HG03432 (cell line): ENCODE data around the gene CALD1.

Source experiments
- ATAC-seq: cut with Tn5 transposase; IDR thresholded peaks from one replicate; pipeline ENCODE4 v1.9.1; 2021; ENCODE audit warnings: mild to moderate bottlenecking, moderate library complexity; ENCODE audit not compliant: unreplicated experiment

The CALD1 gene

DNA sequence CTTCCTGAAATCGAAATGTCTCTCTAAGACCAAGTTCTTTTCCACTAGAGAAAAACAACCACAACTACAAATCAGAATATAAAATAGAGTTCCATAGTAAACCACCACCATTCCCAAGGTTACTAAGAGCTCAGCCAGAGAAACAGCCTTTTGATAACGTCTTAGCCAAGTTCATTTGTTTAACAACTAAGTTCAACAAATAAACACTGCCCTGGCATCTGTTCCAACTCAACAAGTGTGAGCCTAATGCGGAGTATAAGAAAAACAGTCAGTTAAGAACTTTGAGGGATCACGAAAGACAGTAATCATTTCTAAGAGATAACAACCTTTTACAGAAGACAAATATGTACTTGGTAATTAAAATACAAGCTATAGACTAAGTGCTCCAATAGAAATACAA is 77.3 kb downstream of the CALD1 start:
- ATAC-seq, result no peak

DNA sequence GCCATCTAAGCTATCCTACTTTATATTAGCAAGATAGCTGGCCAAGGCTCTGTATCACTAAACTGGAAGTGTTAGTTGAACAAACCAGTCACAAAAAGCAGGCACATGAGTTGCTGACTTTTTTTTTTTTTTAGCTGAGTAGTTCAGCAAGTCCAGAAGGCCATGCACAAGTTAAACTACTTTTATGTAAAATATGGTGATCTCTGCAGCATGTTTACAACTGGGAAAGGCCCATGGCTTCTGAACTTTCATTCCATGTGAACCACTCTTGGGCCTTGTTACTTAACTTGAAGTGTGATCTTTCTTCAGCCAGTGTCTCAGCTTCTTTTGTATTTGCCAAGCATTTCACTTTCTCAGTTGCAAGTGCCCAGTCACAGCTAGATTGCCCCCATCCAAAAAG is 78.5 kb downstream of the CALD1 start:
- ATAC-seq, result no peak

DNA sequence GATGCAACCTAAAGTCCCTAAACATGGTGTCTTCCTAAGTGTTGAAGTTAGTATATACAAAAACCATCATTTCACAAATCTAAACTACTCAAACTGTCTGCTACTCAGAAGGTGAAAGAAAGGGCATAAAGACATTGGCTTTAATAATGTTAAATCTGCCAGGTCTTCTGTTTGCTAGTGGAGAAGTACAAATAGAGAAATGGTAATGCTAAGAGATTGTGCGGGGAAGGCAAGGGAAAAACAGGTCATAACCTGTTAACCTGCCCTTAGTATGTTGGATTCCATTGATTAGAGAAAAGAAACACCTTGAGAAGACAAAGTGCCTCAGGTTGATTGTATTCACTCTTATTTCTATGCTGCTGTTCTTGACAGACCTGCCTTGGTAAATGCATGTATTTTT is 80.3 kb downstream of the CALD1 start:
- ATAC-seq, result no peak

DNA sequence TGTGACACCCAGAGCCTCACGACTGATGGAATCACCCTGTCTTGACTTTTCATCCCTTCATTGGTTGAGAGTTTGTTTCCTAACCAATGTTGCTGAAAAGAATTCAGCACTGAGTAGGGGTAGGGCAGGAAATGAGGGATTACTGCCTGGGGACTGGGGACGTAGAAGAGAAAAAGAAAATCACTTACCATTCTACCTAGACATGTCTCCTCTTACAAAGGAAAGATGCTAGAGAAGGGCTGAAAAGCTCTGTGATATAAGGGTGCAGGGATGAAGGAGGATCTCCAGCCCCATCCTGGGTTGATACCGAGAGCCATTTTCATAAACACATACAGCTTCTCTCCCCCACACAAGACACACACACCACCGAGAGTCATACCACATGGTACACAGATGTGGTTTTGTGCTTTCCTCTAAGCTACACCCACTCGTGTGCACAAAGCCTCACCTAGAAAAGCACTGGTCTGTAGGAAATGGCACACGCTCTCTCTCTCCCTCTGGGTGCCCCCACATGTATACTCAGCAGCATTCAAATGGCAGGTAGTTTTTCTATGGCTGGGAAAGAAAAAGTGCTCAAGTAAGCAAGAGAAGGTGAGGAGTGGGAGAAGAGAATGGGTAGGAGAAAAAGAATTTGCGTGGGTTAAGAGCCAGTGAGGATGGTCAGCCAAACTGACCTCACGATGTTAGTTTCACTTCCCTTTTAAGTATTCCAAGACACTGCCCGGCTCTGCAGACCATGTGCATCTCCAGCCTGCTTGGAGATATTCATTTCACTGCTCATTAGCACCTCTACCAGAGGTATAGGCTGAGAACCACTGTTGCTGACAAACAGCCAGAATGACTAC is 85.8 kb downstream of the CALD1 start:
- no peak for ATAC-seq

DNA sequence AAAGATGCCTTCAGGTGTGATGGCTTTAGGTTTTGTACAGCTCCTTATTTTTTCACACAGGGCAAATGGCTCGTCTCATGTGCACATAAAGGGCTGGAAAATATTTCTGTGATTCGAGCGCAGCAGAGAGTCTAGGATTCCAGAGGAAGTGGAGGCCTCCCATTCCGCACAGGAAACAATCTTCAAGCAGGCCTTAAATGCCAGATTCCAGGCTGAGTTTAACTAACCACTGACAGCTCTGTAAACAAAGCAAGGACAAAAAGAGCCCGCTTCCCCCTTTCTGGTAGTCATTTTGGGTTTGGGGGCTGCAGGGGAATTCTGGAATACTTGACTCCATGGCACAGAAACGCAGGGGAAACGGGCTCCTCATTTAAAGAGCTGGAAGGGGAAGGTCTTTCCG is 87.2 kb downstream of the CALD1 start:
- no peak for ATAC-seq

DNA sequence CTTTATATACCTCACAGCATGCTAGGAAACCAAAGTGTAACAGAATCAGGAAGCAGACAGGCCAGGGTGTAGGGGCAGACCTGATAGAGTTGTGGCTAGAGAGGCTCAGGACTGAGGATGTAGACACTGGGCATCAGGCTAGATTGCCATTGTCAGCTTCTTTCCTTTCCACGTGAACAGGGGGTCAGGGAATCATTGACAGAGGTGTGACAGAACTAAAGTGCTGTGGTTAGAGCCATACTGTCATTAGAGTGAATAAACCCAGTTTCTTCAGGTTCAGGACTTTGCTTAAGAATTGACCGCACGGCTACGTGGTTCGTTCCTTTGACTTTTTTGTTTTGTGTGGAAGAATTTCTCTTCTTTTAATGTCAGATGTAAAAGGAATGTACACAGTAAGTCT is 90.7 kb downstream of the CALD1 start:
- no peak for ATAC-seq

DNA sequence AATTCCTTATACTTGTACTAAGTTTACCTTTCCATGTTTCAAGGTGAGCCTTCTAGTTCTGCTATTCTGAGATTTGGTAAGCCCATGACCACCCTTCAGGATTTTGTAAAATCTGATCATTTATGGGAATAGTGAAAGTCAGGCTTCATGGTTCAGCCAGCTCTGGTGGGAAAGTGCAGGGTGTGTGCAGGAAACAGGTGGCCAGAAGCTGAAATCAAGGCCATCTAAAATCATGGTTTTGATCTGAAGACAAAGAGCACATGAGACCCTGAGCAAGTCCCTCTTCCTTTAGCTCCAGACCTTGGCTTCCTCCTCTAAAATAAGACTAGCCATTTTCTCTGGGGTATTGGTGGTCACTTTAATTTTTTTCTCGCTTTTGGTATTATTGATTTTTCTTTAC is 91.3 kb downstream of the CALD1 start:
- ATAC-seq, result no peak

DNA sequence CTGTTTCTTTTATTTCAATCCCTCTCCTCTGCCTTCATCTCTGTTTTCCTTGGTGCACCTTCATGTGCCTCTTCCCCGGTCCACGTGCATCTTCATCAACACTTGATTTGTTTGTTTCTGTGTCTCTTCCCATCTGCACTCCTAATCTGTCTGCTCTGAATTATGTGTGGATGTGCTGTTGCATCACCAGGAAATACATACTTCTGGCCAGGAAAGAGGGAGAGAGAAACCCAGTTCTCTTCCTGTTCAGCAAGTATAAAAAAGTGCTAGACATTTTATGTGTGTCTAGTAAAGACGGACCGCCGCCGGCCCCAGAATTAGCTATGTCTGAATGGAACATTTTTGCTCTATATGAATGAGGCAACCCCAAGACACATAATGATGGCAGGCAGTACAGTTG is 93.8 kb downstream of the CALD1 start:
- ATAC-seq, result no peak

DNA sequence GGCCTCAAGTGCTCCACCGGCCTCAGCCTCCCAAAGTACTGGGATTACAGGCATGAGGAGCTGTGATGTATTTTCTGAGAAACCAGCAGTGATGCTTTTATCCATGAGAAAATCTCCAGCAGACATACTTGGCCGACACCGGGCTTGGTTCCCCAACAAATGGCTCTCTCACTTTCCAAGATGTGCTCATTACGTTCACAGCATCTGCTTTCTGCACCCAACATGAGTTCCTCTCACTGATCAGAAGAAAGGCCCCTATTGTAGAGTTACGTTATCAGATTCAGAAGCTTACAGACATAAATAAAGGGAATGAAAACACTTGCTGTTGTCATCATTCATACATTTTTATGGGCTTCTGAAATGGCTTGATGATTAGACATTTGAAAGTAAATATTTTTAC is 95.0 kb downstream of the CALD1 start:
- ATAC-seq, result no peak

DNA sequence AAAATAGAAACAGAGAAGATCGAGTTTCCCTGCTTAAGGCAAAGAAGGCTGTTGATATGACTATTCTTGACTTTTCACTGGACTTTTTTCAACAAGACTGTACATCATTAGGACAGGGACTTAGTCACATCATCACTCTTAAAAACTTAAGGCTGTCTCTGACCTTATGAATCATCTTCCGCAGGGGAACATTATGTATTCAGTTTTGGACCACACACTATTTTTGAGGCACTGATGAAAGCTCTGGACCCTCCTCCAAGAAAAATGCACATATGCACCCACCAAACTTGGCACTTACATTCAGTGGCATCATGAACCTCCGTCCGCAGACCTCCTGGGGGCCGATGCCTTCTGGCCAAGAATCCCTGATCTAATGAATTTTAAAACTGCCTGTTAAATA is 96.4 kb downstream of the CALD1 start:
- no peak for ATAC-seq

DNA sequence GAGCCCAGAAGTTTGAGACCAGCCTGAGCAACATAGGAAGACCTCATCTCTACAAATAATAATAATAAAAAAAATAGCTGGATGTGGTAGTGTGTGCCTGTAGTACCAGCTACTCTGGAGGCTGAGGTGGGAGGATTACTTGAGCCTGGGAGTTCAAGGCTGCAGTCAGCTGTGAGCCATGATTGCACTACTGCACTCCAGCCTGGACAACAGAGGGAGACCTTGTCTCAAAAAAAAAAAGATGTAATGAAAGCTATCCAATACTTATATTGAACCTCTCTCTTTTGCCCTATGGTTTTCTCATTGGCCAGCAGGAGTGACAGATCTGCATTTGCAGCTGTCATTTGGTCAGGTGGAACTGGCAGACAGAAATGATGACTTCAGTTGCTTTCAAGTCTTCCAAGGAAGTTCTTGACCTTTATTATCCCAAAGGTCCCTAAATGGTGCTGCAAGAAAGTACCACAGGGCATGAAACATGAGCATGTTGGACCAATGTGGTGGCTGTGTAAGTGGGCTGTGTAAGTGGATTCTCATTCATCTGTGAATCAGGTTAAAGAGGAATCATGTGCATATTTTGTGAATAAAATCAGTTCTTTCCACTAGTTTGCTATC is 99.4 kb downstream of the CALD1 start:
- ATAC-seq, result no peak

DNA sequence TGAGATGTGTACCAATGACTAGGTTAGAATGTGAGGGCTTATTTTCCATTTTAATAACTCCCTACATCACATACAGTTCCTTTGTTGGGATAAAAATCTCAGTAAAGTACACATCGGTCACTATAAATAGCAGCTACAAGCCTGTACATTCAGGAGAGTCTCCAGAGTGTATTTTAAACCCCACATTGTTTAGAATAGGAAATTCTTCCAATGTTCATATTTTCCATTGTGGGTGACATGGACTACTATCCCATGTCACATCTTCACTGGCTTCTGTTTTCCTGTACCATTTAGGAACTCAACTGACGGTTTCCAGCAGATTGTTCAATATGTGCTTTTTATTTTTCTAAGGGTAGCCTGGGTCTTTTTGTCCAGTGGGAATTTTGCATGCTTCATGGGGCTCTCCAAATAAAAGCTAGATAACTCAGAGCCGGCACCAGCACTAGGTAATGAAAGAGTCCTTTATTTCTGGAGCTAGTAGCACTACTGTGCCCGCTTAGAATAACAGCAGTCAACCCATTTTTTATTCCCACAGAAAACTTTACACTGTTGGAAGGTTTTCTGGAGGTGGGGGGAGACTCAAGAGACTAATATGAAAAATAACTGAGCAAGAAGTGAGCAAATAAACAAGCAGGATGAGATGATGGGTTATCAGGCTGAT is 100.5 kb downstream of the CALD1 start:
- ATAC-seq, result no peak

DNA sequence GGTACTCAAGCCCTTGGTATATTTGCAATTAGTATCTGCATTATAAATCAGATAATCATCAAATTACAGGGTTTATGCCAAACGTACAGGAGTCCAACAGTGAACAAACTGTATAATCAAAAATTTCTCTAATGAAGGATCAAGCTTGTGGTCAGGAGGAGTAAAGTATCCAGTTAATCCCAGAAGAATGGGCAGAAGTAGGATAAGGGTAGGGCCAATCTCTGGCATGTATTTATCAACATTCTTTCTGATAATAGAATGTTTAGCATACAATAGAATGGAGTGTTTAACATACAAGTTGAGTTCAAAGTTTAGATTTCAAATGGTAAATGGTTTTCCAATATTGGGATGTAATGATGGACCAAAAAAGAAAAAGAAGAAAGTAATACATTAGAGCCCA is 103.0 kb downstream of the CALD1 start:
- ATAC-seq, result no peak

DNA sequence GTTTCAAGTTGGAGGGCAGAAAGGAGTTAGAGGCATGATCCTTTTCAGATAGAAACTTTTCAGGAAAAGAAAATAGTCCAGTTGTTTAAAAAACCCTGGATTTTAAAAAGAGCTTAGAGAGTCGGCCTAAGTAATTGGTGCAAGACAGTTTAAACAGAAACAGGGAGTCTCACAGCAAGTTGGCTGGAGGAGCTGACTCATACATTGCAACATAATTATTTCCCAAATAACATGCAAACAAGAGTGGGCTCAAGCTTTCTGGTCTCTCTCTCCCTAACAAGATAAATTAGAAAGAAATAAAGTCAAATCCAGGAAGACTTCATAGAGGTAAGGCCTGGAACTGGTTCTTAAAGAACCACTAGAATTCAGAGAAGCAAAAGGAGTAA is 106.5 kb downstream of the CALD1 start:
- ATAC-seq, result no peak

DNA sequence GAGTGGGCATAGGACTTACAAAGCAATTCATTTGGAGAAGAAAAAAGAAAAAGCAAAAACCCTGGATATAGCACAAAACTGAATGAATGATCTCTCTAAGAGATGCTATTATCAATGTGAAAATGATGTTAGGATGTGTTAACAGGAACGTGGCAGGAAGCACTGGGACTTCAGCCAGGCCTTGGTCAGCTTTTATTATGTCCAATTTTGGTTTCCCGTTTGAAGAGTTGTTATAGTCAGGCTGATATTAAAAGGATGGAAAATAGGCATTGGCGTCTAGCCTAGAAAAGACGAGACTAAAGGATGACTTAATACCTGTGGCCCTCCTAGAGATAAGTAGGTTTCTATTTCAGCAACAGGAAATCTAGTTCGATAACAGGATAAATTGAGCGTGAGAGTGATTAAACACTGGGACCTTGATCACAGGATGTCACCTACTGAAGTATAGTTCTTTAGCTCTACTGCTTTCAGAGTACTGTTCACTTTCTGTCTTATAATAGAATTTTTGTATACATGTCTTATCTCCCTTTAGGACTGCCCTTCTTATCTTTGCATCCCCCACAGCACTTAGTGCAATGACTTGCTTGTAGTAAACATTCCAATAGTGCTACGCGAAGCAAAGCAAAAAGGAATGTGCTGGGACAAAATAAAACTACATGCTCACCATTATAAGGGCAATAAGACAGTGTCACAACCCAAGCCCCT is 107.1 kb downstream of the CALD1 start:
- no peak for ATAC-seq

DNA sequence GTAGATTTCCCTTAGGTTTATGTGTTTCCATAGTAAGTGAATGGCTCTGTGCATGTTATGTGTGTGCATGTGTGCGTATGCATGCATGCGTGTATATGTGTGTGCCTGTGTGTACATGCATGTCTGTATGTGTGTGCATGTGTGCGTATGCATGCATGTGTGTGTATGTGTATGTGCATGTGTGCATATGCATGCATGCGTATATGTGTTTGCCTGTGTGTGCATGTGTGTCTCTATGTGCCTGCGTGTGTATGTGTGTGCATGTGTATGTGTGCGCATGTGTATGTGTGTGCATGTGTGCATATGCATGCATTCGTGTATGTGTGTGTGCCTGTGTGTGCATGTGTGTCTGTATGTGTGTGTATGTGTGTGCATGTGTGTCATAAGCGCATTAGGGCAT is 108.1 kb downstream of the CALD1 start:
- no peak for ATAC-seq

DNA sequence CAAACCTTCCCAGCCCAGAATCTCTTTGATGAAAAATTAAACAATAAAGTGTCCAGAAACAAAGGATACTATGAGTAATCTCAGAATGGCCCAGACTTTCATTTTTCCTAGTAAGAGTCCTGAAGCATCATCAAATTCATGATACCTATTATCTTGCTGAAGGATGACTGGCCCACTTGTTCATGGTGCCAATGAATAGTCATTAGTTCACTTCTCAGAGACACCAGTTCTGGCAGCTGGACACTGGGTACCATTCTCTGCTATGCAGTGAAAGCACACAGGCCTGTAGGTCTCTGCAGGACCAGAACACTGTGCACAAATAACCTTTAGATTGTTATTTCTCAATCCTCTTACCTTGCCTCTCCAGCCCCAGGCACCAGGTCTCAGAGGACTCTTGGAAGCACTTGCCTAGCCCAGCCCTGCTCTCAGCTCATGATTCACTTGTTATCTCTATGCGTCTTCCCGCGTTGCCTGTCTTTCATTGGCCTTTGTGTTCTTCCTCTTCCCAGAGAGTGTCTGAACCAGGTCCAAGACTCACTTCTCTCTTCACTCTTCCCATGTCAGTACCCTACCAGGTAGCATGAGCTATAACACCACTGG is 108.8 kb downstream of the CALD1 start:
- no peak for ATAC-seq

DNA sequence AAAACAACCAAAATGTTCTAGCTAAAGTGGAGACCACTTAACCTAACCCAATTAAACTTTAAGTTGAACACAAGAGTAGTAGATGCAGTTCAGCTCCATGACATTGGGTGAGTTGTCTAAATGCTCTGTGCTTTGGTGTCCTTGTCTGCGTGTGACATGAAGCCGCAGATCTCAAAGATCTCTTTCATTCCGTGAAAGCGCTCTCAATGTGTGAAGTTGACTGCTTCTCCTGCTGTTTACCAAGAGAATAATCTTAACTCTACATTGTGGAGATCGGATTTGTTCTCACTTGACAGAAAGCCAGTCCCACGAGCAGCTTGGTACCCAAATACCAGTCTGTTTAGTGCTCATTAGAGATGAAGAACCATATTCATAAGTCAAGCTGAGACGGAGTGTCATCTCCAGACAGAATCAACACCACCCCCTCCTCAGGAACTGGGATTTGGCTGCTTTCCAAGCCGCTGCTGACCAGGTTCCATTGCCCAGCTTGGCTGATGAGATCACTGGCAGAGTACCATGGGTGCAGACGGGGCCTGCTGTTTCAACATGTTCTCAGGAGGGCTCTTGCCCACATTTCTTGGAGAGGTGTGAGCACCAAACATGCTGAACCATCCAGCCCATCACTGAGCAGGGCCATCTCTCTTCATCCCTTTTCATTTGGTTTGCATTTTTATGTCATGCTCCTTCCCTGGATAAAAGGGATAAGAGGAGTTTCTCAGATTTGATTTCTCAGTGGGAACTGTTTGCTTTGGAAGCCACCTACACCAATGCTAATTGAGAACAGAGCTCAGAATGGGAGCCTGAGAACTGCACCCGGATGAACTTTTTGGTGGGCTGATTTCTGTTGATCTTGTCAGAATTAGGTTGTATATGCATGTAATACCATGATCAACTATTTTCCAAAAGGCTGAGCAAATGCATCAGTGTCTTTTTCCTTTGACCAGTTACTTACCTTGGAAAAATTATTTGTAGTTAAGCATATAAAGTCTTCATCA is 111.1 kb downstream of the CALD1 start:
- no peak for ATAC-seq

DNA sequence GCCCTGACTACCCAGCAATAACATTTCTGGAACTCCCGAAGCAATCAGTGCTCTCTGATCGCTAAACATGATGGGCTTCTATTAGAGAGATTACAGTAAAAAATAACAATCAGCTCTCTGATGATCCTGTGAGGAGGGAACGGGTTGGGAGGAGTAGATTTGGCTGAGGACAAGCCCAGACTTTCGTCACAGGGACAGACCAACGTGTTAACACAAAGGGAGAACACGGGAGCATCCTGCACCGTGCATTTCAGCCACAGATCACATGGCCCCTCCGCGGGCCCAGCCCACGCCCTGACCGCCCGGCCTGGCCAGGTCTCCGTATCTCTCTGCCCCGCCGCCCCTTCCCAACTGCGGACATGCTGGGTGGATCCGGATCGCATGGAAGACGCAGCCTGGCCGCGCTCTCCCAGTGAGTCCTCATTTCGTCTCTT is 111.8 kb downstream of the CALD1 start:
- no peak for ATAC-seq
